Sigmoid colon (tissue), 7 donors: ENCODE data around the gene TTLL3. TPM values are rescaled to one million over a fixed set of nuclear protein-coding genes. Genes with fewer than 3 reads are reported as not detected.

Source experiments
- DNase-seq: peaks from one replicate; pipeline ENCODE4 v3.0.0-alpha.2; 2019
- H3K27ac ChIP-seq, 4 donors: fragments of 200-600 bp; sonication (generic); one replicate each; pipeline ENCODE4 v1.5.1; 2016 to 2019; ENCODE audit warnings: mild to moderate bottlenecking in 1 of 4
- H3K27me3 ChIP-seq, 3 donors: fragments of 200-600 bp; sonication (generic); one replicate each; pipeline ENCODE4 v1.5.1; 2019; ENCODE audit warnings: mild to moderate bottlenecking in 1 of 3
- H3K36me3 ChIP-seq, 4 donors: fragments of 200-600 bp; sonication (generic); one replicate each; pipeline ENCODE4 v1.5.1; 2016 to 2019
- H3K4me1 ChIP-seq, 4 donors: fragments of 200-600 bp; sonication (generic); one replicate each; pipeline ENCODE4 v1.5.1; 2017 to 2019
- H3K4me3 ChIP-seq, 4 donors: fragments of 200-600 bp; sonication (generic); one replicate each; pipeline ENCODE4 v1.5.1; 2017 to 2019; ENCODE audit warnings: mild to moderate bottlenecking in 2 of 4, moderate library complexity in 1 of 4
- H3K9me3 ChIP-seq, 4 donors: fragments of 200-600 bp in 3 of 4; sonication (generic) in 3 of 4; one replicate each; pipeline versions ENCODE4 v1.5.1 to v1.6.1; 2013 to 2019
- EP300 ChIP-seq, 4 donors: sonication (generic); formaldehyde crosslinking; IDR thresholded peaks; one replicate each; pipeline ENCODE4 v1.6.1; 2017; ENCODE audit warnings: antibody characterized with exemption in 4 of 4
- POLR2A ChIP-seq, 2 donors: fragments of 450-650 bp; IDR thresholded peaks; one replicate each; pipeline ENCODE4 v1.6.1; 2016; ENCODE audit warnings: antibody characterized with exemption in 2 of 2, mild to moderate bottlenecking in 2 of 2, moderate library complexity in 2 of 2
- POLR2AphosphoS5 ChIP-seq, 4 donors: sonication (generic); formaldehyde crosslinking; IDR thresholded peaks; one replicate each; pipeline ENCODE4 v1.6.1; 2017; ENCODE audit warnings: antibody characterized with exemption in 4 of 4
- WGBS, 2 donors: extraction: QIAGEN DNeasy Blood & Tissue Kit; methylation state at CpG; one replicate each; pipeline ENCODE4 v1.1.7; 2013; 5-methylcytosine and 5-hydroxymethylcytosine counted together
- intact Hi-C: fragments of 100-400 bp; cut with DNase I; formaldehyde crosslinking; loops from one replicate; pipeline ENCODE4 v1.15.1; 2023
- polyA plus RNA-seq, 3 donors: library from polyadenylated mRNA; stranded (reverse); fragments of 200-250 nt; gene quantifications; one replicate each; pipeline ENCODE4 v1.2.3, GENCODE V29; 2013
- total RNA-seq, 4 donors: library from RNA; depleted of rRNA; stranded (reverse); fragments of >200 nt; gene quantifications; one replicate each; pipeline ENCODE4 v1.1.0, GENCODE V29; 2016
- TF ChIP-seq, protein P1 (sequence below), 4 experiments: fragments of 450-650 bp in 3 of 4; fragments of 200-600 bp in 1 of 4; IDR thresholded peaks; one replicate each; pipeline ENCODE4 v1.5.1; 2016 to 2019; ENCODE audit warnings: antibody characterized with exemption in 4 of 4, mild to moderate bottlenecking in 3 of 4, moderate library complexity in 2 of 4
- donor health status: healthy with polysubstance abuse.
- donor health status: Bipolar disorder and iron deficiency.
- donor health status: healthy.

Gene TTLL3
- total and polyA plus RNA-seq, 7 donors, result 4.4 to 117 (median 35.3) TPM

DNA sequence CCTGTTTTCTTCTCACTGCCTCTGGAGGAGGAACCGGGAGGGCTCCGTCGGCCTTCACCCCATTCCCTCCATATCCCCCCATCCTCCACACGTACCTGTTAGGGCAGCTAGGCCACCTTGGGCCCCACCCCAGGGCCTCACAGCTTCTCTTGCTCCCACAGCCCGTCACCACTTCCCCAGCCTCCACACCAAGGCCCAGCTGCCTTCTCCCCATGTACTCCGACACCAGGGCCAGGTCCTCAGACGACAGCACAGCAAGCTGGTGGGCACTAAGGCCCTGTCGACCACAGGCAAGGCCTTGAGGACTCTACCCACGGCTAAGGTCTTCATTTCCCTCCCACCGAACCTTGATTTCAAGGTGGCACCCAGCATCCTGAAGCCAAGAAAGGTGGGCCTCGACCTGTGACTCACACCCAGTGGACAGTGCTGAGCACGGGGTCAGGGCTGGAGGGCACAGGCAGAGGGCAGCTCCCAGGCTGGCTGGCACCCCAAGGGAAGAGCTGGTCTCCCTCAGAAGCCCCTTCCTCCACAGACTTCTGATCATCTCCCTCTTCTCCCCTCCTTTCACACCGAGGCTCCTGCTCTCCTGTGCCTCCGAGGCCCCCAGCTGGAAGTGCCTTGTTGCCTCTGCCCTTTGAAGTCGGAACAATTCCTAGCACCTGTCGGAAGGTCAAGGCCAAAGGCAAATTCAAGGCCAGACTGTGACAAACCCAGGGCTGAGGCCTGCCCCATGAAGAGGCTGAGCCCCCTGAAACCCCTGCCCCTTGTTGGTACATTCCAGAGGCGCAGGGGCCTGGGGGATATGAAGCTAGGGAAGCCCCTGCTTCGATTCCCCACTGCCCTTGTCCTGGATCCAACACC lies 24.7 kb downstream of the TTLL3 start:
- H3K36me3 ChIP-seq, result peaks cover 0 to 88% (median 17%) of the 10 kb centered on the region in 4 donors
- DNase-seq, result no peak
- no peaks in the 10 kb centered on the region for H3K9me3 ChIP-seq
- H3K4me1 ChIP-seq, result no peaks in the 10 kb centered on the region
- no peak overlapping the region for H3K27ac ChIP-seq
- intact Hi-C loops, result no loop called here
- H3K27me3 ChIP-seq, result no peaks in the 10 kb centered on the region
- TF ChIP-seq POLR2A (IDR thresholded peaks at IDR 0.05) (no peak), EP300 (IDR thresholded peaks at IDR 0.05) (no peak), POLR2AphosphoS5 (IDR thresholded peaks at IDR 0.05) (no peak)
- TF ChIP-seq, protein P1, sequence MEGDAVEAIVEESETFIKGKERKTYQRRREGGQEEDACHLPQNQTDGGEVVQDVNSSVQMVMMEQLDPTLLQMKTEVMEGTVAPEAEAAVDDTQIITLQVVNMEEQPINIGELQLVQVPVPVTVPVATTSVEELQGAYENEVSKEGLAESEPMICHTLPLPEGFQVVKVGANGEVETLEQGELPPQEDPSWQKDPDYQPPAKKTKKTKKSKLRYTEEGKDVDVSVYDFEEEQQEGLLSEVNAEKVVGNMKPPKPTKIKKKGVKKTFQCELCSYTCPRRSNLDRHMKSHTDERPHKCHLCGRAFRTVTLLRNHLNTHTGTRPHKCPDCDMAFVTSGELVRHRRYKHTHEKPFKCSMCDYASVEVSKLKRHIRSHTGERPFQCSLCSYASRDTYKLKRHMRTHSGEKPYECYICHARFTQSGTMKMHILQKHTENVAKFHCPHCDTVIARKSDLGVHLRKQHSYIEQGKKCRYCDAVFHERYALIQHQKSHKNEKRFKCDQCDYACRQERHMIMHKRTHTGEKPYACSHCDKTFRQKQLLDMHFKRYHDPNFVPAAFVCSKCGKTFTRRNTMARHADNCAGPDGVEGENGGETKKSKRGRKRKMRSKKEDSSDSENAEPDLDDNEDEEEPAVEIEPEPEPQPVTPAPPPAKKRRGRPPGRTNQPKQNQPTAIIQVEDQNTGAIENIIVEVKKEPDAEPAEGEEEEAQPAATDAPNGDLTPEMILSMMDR (IDR thresholded peaks at IDR 0.05), result no peak
- H3K4me3 ChIP-seq, result no peak overlapping the region
- WGBS, 2 donors, result 88 to 90% methylated on average over 18 of the region's 18 CpGs

DNA sequence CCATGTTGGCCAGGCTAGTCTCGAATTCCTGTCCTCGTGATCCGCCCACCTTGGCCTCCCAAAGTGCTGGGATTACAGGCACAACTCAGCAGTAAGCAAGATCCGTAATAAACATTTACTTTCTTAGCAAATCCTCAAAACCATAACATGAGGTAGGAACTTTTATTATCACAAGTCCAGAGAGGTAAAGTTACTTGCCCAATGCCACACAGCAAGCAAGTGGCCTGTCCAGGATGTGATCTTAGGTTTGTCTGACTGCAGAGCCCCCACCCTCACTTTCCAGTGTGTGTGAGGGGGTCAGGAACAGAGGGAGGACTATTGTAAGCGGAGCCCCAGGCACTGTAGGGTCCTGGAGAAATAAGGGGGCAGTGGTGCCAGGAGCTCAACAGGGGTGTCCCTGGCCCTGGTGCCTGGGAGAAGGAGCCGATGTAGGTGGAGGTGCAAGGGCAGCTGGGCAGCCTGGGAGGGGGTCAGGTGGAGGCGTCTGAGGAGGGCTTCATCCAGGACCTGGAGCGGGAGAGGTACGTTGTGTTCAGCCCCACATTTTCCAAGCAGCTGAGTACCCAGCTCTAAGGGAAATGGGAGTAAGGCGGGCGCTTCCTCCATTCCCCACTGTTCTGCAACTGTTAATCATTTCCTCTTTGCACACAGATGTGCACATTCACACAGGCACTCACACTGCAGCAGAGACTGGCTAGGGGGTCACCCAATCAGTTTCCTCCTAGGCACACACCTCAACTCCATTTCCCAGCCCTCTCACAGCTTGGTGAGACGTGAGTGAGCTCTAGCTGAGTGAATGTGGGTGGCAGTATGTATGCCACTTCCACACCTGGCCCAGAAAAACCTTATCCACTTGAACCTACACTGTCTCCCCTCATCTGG lies 27.9 kb downstream of the TTLL3 start:
- no peaks in the 10 kb centered on the region for H3K27me3 ChIP-seq
- intact Hi-C loops, result no loop called here
- H3K9me3 ChIP-seq, result no peaks in the 10 kb centered on the region
- H3K27ac ChIP-seq, result no peak overlapping the region
- peaks cover 6 to 82% (median 25%) of the 10 kb centered on the region in 4 donors for H3K36me3 ChIP-seq
- no peak for DNase-seq
- TF ChIP-seq POLR2AphosphoS5 (IDR thresholded peaks at IDR 0.05), result no peak
- no peak for TF ChIP-seq POLR2A (IDR thresholded peaks at IDR 0.05)
- TF ChIP-seq, protein P1 (IDR thresholded peaks at IDR 0.05), result no peak
- TF ChIP-seq EP300 (IDR thresholded peaks at IDR 0.05), result no peak
- H3K4me1 ChIP-seq, result peaks cover 0 to 12% (median 7%) of the 10 kb centered on the region in 4 donors
- no peak overlapping the region for H3K4me3 ChIP-seq
- WGBS, 2 donors, result 81 to 90% methylated on average over 12 of the region's 12 CpGs

DNA sequence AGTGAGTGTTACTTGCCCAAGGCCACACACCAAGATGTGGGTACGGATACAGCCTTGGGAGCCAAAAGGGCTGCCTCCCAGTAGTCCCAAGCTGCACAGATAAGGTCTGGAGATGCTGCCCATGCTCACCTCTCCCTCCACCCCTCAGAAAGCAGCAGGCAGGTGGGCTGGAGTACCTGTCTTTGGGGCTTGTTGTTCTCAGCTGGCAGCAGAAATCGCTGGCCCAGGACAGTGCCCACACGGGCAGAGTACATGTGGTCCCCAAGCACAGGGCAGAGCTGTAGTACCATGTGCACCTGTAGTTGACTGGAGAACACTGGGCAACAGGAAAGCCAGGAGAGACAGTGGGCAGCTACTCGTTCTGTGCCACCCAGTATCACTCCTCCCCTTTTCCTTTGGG lies 28.8 kb downstream of the TTLL3 start:
- no peak overlapping the region for H3K27ac ChIP-seq
- H3K36me3 ChIP-seq, result peaks cover 6 to 73% (median 22%) of the 10 kb centered on the region in 4 donors
- 83 to 89% methylated on average over 4 of the region's 4 CpGs for WGBS, 2 donors
- H3K27me3 ChIP-seq, result no peaks in the 10 kb centered on the region
- TF ChIP-seq EP300 (IDR thresholded peaks at IDR 0.05), result no peak
- TF ChIP-seq POLR2AphosphoS5 (IDR thresholded peaks at IDR 0.05), result no peak
- no peak for TF ChIP-seq POLR2A (IDR thresholded peaks at IDR 0.05)
- TF ChIP-seq, protein P1 (IDR thresholded peaks at IDR 0.05), result no peak
- no peak overlapping the region for H3K4me3 ChIP-seq
- peaks cover 0 to 15% (median 10%) of the 10 kb centered on the region in 4 donors for H3K4me1 ChIP-seq
- intact Hi-C loops, result no loop called here
- DNase-seq, result no peak
- no peaks in the 10 kb centered on the region for H3K9me3 ChIP-seq

DNA sequence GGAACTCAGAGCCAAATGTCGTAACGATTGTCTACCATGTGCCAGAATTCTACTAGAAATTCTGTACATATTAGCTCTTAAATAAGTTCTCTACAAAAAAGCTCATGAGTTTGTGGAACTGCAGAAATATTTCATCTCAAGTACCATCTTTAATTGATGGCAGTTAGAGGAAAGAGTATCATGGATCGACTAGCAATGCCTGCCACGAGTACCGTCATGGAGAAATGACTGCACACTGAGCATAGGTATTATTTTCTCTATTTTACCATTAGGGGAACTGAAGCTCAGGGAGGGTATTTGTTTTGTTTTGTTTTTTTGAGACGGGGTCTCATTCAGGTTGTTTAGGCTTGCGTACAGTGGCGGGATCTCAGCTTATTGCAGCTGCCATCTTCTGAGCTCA lies 31.0 kb downstream of the TTLL3 start:
- Histone ChIP-seq H3K27me3 (no peaks in the 10 kb centered on the region), H3K4me1 (peaks cover 0 to 19% (median 12%) of the 10 kb centered on the region in 4 donors), H3K27ac (no peak overlapping the region), H3K9me3 (no peaks in the 10 kb centered on the region), H3K4me3 (no peak overlapping the region), H3K36me3 (peaks cover 6 to 51% (median 14%) of the 10 kb centered on the region in 4 donors)
- DNase-seq, result no peak
- TF ChIP-seq POLR2AphosphoS5 (IDR thresholded peaks at IDR 0.05) (no peak), POLR2A (IDR thresholded peaks at IDR 0.05) (no peak)
- intact Hi-C loops, result loop anchor here (10.0 kb wide), 1 partner anchor 184 kb away; the partner anchor contains the start of gene FANCD2
- 83 to 85% methylated on average over 8 of the region's 8 CpGs for WGBS, 2 donors
